Activated effector memory CD4-positive, alpha-beta T cell treated with Interleukin-2 at 50 U/mL for 16 hours (primary cell): ENCODE data around the gene ACSF3.

ENCODE experiments used
- DNase-seq: peaks from one replicate; pipeline ENCODE4 v3.0.0-alpha.2; 2020

ACSF3 gene

DNA sequence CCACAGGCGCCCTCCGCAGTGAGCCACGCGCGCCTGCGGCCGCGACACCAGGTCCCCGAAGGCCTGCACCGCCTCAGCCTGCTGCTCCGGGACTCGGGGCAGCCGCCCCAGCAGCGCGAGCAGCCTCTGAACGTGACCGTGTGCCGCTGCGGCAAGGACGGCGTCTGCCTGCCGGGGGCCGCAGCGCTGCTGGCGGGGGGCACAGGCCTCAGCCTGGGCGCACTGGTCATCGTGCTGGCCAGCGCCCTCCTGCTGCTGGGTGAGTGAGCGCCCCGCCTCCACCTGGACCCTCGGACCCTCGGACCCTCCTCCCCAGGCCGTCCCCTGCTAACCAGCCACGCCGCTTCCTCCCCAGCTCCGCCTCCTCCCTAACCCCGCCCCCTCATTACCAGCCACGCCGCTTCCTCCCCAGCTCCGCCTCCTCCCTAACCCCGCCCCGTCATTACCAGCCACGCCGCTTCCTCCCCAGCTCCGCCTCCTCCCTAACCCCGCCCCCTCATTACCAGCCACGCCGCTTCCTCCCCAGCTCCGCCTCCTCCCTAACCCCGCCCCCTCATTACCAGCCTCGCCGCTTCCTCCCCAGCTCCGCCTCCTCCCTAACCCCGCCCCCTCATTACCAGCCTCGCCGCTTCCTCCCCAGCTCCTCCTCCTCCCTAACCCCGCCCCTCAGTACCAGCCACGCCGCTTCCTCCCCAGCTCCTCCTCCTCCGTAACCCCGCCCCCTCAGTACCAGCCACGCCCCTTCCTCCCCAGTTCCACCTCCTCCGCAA is 98.7 kb downstream of the ACSF3 start:
- DNase-seq, result peak; percentile 41

DNA sequence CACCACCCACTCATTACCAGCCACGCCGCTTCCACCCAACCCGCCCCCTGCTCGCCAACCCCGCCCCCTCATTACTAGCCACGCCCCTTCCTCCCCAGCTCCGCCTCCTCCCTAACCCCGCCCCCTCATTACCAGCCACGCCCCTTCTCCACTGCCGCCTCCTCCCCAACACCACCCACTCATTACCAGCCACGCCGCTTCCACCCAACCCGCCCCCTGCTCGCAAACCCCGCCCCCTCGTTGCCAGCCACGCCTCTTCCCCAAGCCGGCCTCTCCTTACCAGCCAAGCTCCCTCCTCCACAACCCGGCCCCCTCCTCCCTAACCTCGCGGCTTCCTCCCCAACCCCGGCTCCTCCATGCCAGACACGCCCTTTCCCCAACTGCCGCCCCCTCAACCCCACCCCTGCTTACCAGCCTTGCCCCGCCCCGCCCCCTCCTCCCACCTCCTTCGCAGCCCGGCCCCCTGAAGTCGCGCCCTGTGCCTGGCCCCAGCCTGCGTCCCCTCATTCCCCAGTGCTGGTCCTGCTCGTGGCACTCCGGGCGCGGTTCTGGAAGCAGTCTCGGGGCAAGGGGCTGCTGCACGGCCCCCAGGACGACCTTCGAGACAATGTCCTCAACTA is 99.4 kb downstream of the ACSF3 start:
- no peak for DNase-seq

DNA sequence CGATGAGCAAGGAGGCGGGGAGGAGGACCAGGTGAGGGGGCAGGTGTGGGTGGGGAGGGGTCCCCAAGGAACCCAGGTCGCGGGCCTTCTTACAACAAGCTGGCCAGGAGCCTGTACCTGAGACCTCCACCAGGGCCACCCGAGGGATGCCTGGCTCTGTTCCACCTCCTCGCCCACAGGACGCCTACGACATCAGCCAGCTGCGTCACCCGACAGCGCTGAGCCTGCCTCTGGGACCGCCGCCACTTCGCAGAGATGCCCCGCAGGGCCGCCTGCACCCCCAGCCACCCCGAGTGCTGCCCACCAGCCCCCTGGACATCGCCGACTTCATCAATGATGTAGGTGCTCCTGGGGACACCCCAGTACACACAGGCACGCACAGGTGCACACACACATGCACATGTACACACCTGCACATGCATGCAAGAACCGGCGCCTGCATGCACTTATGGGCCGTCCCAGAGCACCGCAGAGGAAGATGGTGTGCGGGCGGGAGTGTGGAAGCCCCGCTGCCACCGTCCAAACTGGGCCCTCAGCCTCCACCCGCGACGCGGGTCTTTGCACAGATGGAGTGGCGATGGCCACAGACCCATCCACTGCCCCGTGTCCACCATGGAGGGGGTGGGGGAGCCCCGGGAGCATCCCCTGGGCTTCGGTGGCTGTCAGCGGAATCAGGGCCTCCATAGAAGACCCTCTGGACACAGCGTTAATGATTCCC is 100.1 kb downstream of the ACSF3 start:
- no peak for DNase-seq

DNA sequence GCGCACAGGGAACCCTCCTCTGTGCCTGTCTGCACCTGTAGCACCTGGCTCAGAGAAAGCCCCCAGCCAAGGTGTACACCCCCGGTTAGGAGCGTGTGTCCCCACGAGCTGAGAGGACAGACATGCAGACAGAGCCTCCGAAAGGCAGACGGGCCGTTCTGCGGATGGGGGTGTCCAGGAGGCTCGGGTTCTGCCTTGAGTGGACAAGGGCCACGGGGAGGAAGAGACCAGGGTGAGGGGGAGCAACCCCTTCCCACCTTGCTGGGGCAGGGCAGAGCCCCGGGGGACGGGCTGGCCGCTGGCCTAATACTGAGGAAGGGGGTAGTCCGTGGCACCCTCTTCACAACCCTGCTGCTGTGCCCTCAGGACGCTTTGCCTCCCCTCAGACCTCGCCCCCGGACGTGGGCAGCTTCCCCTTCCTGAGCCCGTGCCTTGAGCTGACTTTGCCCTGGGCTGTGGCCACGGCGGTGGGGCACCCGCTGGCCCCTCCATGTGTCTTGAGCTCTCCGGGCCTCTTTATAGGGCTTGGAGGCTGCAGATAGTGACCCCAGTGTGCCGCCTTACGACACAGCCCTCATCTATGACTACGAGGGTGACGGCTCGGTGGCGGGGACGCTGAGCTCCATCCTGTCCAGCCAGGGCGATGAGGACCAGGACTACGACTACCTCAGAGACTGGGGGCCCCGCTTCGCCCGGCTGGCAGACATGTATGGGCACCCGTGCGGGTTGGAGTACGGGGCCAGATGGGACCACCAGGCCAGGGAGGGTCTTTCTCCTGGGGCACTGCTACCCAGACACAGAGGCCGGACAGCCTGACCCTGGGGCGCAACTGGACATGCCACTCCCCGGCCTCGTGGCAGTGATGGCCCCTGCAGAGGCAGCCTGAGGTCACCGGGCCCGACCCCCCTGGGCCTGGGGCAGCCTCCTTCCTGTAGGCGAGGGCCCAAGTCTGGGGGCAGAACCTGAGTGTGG is 101.0 kb downstream of the ACSF3 start:
- DNase-seq, result no peak

DNA sequence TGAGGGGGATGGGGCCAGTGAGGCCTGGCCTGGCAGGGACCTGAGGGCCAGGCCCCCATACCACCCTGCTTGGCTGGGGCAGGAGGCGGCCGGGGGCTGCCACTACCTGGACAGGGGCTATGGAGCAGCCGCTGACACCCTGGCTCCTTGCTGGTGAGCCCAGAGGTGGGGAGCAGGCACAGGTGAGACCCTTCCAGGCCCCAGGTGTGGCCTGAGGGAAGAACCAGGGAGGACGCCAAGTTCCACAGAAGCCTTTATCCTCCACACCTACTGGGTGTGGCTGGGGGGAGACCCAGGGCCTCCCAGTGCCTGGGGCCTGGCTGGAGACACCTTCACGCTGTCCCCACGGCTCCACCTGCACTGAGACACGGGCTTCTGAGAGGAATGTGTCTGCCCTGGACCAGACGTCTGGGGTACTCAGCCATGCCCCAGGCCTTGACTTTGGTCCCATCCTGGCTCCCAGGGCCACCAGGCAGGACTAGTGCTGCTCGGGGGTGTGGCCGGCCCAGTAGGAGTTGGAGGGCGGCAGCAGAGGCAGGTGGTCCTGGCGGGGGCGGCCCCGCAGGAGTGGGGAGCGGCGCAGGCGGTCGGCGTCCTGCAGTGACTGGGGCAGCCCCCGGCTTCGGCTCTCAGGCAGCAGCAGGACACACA is 102.0 kb downstream of the ACSF3 start:
- no peak for DNase-seq

DNA sequence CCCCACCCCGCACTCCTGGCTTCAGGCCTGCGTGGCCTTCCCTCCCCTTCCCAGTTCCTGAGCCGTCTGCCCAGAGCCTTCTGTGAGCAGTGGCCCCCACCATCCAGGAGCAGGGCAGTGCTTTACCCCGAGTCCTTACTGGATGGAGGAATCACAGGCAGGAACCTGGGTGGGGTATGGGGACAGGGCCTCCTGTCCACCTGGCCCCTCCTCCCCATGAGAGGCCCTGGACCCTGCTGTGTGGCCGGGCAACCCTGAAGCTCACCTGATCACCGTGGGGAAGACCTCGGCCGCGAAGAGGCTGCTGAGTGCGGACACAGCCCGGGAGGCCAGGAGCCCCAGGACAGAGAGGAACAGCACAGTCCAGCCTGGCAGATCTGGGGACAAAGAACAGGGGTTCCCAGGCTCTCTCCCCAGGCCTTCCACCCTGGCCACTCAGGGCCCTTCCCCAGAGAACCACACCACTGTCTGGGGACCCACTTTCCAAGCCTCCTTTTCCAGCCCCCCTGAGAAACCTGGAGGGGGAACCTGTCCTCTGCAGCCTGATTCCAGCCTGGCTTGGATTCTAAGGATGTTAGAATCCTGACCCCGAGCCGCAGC is 103.5 kb downstream of the ACSF3 start:
- no peak for DNase-seq

DNA sequence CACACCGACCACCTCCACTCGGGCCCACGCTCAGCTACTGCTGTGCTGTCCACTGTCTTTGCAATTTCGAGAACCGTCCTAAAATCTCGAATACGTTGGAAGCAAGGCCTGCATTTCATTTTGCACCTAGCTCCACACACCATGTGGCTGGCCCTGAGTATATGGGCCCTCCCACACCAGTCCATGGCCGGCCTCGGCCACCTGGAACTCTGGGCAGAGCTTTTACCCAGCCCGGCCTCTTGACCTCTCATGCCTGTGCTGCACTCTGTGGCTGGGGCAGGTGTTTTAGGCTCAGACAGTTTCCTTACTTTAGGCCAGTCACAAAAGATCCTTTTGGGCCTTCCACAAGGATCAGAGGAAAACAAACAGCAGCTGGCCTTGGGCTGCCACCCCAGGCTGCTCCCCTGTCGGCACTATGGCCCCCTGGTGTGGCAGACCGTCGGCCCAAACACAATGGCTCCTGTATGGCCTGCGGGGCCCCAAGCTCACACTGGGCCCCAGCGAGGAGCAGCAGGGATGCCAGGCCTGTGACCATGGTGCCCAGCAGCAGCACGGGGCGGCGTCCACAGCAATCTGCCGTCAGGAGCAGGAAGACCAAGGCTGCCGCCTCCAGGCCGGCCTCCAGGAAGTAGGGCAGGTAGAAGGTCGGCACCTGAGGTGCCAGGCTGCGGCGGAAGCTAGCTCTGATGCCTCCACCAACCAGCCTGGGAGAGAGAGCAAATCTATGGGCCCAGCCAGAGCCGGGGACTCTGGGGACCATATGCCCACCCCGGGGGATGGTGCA is 104.2 kb downstream of the ACSF3 start:
- no peak for DNase-seq

DNA sequence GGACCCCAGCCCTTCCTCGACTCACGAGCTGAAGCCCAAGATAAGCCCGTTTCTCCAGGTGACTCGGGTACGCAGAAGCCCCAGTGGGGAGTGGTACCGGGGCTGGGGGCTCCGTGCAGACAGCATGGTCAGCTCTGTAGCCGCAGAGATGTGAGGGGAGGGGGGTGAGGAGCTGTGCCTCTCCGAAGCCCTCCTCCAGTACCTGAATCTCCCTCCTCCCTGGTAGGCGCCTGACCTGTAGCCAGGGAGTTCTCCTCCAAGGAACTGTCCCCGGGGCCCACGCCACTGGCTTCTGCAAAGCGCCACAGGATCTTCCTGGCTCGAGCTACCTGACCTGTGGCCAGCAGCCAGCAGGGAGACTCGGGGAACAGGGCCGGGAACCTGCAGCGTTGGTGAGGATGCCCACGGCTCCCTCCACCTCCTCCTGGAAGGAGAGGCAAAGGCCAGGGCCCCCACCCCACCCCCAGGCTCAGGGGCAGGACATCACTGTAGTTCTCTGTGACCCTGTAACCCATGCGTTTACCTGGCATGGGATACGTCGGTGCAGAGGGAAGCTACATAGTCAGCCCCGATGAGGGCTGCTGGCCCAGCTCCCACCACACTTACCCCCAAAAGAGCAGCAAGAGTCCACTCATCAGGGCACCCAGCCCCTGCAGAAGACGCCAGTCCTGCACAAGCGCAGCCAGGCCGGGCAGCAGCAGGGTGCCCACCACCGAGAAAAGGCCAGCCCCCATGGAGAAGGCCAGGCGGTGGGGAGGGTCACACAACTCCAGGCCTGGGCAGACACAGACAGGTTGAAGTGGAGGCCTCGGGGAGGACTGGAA is 105.0 kb downstream of the ACSF3 start:
- no peak for DNase-seq

DNA sequence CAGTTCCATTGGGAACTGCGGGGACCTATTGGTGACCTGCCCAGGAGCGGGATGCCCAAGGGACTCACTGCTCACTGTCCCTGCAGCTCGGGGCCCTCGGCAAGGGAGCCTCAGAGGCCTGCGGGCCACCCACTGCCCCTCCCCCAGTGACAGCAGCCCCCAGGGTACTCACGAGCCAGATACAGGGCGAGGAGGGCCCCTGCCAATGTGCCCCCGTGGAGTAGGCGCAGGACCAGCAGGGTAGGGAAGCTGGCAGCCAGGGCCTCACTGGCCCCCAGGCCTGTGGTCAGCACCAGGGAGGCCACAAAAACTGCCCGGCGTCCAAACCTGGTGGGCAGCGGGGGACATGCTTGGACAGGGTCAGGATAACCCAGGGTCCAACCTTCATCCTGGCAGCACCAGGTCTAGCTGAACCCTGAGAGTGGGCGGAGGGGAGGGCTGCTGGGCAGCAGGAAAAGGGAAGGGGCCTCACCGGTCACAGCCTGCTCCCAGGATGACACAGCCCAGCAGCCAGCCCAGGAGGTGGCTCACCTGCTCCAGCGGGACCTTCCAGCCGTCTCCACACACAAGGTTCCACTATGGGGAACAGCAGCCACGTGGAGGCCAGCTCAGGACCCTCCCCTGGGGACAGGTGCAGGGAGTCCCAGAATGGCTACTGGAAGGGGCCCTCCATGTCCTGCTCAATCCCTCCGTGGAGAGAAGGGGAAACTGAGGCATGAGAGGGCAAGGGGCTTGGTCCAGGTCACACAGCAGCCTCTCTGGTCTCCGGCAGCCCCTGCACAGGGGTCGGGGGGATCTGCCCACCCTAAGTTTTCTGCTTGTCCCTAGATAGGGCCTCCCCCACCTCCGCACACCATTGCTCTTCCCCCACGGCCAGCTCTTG is 105.8 kb downstream of the ACSF3 start:
- DNase-seq, result no peak

DNA sequence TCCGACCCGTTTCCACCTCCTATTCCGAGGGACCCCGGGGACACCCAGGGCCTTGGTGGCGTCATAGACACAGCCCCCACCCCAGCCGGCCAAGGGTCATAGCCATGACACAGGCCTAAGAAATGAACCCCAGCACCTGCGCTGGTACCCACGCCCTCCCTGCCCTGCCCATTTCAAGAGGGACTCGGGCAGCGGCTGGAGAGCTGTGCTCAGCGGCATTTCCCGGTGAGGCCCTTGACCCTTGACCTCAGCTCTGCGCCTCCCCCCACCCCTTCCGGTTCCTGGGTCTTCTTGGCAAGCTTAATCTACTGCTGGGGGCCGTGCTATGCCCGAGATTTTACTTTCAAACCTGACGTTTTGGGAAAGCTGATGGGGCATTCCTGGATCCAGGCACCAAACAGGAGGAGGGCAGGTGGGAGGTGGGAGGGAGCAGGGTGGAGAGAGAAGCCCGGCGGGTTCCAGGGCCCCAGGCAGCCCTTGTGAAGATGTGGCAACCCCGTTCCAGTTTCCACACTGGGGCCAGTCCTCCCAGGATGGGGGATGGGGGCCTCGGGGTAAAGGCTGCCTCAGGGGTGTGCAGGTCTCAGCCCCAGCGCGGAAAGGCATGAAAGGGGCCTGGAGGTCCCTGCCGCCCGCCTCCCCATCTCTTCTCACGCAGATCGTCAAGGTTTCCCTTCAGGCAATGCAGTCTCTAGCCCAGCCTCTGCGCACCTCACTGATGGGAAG is 106.6 kb downstream of the ACSF3 start, which contains the start of gene SLC22A31:
Gene SLC22A31, minus strand, starts transcription at position 414 of the 726 bp plus-strand sequence. Its CDS starts 36 bp downstream, at position 378.
- no peak for DNase-seq

DNA sequence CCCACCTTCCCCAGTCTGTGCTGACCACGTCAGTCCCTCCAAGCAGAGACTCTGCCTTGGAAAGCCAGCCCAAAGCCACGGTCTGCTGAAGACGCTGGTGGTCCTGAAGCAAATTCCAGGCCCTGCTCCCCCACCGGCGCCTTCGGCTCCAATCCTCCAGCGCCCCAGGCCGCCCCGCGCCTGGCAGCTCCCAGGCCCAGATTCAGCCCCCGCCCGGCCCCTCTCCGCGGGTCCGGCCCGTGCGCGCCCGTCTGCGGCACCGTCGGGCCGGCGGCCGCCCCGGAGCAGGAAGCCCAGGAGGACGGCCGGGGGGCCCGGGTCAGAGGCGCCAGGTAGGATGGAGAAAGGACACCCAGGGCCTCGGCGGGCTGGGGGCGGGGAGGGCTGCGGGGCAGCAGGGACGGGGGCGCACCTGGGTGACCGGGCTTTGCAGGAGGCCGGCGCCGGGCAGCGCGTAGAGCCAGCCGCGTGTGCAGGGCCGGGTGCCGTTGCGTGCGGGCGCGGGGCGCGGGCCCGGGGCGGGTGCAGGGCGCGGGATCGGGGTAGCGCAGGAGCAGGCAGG is 107.3 kb downstream of the ACSF3 start:
- no peak for DNase-seq

DNA sequence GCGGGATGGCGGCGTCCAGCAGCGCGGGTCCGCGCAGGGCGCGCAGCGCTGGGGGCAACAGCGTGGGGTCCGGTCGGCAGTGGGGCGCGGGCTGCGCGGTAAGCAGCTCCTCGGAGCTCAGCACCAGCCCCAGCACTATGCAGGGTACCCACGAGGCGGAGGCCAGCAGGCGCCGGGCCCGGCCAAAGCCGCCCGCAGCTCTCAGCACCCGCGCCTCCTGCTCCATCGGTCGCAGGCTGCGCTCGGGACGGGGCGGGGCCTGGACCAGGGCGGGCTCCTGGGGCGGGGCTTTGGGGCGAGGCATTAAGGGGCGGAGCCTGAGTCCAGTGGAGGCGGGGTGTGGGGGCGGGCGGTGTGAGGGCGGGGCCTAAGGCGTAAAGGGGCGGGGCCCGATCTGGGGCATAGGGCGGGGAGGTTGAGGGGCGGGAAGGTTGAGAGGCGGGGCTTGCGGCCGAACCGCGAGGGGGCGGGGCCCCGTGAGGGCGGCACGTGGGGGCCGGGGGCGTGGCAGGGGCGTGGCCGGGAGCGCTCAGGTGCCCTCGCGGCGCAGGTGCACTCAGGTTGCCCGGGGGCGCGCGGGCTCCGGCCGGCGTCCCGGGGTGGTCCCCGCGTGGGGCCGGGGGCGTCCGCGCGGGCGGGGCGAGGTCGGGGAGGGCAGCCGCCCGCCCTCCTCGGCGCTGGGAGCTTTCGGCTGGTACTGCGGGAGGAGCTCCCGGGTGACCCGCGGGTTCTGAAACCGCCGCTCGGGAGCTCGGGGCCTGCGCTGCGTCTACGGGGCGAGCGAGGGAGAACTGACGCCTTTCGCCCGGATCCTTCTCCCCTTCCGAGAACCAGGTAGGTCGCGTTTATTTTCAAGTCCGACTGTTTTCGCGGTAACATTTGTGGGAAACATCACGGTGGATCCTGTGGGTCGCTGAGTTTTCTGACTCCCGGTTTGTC is 108.1 kb downstream of the ACSF3 start:
- DNase-seq, result peak; percentile 49

DNA sequence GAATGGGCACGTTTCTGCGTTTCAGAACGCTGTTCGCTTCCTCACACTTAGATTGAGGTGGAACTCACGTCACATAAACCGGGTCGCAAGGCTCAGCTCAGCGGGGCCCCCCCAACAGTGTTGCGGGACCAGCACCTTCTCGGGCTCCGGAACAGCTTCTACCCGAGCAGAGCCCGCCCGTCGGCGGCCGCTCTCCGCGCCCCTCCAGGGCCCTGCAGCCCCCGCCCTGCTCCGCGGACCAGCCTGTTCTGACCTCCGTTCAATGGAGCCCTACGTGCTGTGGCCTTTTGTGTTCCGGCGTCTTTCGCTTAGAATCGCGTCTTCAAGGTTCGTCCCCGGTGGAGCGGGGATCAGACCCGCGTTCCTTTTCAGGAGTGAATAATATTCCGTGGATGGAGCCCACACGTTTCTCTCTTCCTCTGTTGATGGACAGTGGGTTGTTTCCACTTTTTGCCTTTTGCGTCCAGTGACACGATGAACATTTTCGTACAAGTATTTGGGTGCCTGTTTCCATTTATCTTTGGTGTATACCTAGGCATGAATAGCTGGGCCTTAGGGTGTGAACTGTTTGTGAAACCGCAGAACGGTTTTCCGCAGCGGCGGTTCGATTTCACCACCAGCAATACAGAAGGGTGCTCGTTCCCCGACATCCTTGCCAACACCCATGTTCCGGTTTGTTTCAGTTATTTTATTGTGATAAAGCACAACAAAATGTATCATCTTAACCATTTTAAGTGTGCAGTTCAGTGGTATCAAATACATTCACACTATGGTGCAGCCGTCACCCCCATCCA is 109.0 kb downstream of the ACSF3 start:
- no peak for DNase-seq
